Skeletal muscle satellite cell (primary cell): ENCODE measurements around the gene CREB5.

ENCODE experiments used
- H3K27me3 ChIP-seq: 2 replicates; pipeline ENCODE4 v1.7.0; 2013; ENCODE audit warnings: low read length; ENCODE audit not compliant: control insufficient read depth, insufficient read depth
- H3K36me3 ChIP-seq: 2 replicates; pipeline ENCODE4 v1.7.0; 2013; ENCODE audit warnings: mild to moderate bottlenecking, control low read depth, low read length; ENCODE audit not compliant: insufficient read depth
- H3K4me1 ChIP-seq: 2 replicates; pipeline ENCODE4 v1.7.0; 2013; ENCODE audit warnings: low read length; ENCODE audit not compliant: control insufficient read depth, insufficient read depth
- H3K4me2 ChIP-seq: 2 replicates; pipeline ENCODE4 v1.7.0; 2013; ENCODE audit warnings: mild to moderate bottlenecking, low read length
- H3K4me3 ChIP-seq: 2 replicates; pipeline ENCODE4 v1.7.0; 2013; ENCODE audit warnings: low read length
- H3K9ac ChIP-seq: 2 replicates; pipeline ENCODE4 v1.7.0; 2013; ENCODE audit warnings: mild to moderate bottlenecking, low read depth, low read length, moderate library complexity
- H3K9me3 ChIP-seq: replicated peaks from 2 replicates; pipeline ENCODE4 v1.7.0; 2013; ENCODE audit warnings: mild to moderate bottlenecking, control low read depth, low read length

CREB5 gene

GRCh38 chr7:28767356-28767755 is 355.0 kb downstream of the CREB5 start:
- Histone ChIP-seq H3K36me3 (no peaks in the 10 kb centered on the region), H3K9ac (no peak overlapping the region), H3K4me2 (no peak overlapping the region), H3K27me3 (no peaks in the 10 kb centered on the region), H3K4me1 (peaks cover 20% of the 10 kb centered on the region), H3K4me3 (no peak overlapping the region), H3K9me3 (no peaks in the 10 kb centered on the region)

GRCh38 chr7:28768577-28769147 is 356.3 kb downstream of the CREB5 start:
- Histone ChIP-seq H3K9me3 (no peaks in the 10 kb centered on the region), H3K4me1 (peaks cover 20% of the 10 kb centered on the region), H3K9ac (no peak overlapping the region)

GRCh38 chr7:28771906-28772622 is 359.7 kb downstream of the CREB5 start:
- no peak overlapping the region for H3K9ac ChIP-seq
- no peak overlapping the region for H3K4me3 ChIP-seq
- H3K9me3 ChIP-seq = no peaks in the 10 kb centered on the region
- no peaks in the 10 kb centered on the region for H3K27me3 ChIP-seq
- no peak overlapping the region for H3K4me2 ChIP-seq
- no peaks in the 10 kb centered on the region for H3K36me3 ChIP-seq
- H3K4me1 ChIP-seq = peaks cover 22% of the 10 kb centered on the region

More at GRCh38 chr7:28768577-28769147, 356.3 kb downstream of the CREB5 start:
- no peaks in the 10 kb centered on the region for H3K36me3 ChIP-seq
- no peak overlapping the region for H3K4me3 ChIP-seq
- no peaks in the 10 kb centered on the region for H3K27me3 ChIP-seq
- no peak overlapping the region for H3K4me2 ChIP-seq

GRCh38 chr7:28773423-28774145 is 361.3 kb downstream of the CREB5 start:
- Histone ChIP-seq H3K4me3 (no peak overlapping the region), H3K9ac (no peak overlapping the region), H3K27me3 (no peaks in the 10 kb centered on the region), H3K4me1 (peaks cover 17% of the 10 kb centered on the region), H3K9me3 (no peaks in the 10 kb centered on the region), H3K4me2 (no peak overlapping the region), H3K36me3 (no peaks in the 10 kb centered on the region)

GRCh38 chr7:28774261-28774988 is 362.1 kb downstream of the CREB5 start:
- H3K4me3 ChIP-seq = no peak overlapping the region
- peak overlapping the region; percentile 0 for H3K4me2 ChIP-seq
- H3K27me3 ChIP-seq = no peaks in the 10 kb centered on the region
- no peaks in the 10 kb centered on the region for H3K9me3 ChIP-seq
- H3K9ac ChIP-seq = no peak overlapping the region
- peaks cover 18% of the 10 kb centered on the region for H3K4me1 ChIP-seq
- no peaks in the 10 kb centered on the region for H3K36me3 ChIP-seq

- peaks cover 19% of the 10 kb centered on the region for H3K4me1 ChIP-seq
Observed at GRCh38 chr7:28776463-28777157, 364.3 kb downstream of the CREB5 start.

GRCh38 chr7:28778786-28779185 is 366.5 kb downstream of the CREB5 start:
- Histone ChIP-seq H3K4me3 (no peak overlapping the region), H3K4me1 (peaks cover 19% of the 10 kb centered on the region), H3K36me3 (no peaks in the 10 kb centered on the region), H3K4me2 (no peak overlapping the region), H3K9ac (no peak overlapping the region), H3K27me3 (no peaks in the 10 kb centered on the region), H3K9me3 (no peaks in the 10 kb centered on the region)

More at GRCh38 chr7:28776463-28777157, 364.3 kb downstream of the CREB5 start:
- Histone ChIP-seq H3K9ac (no peak overlapping the region), H3K36me3 (no peaks in the 10 kb centered on the region), H3K4me3 (no peak overlapping the region), H3K27me3 (no peaks in the 10 kb centered on the region), H3K9me3 (no peaks in the 10 kb centered on the region), H3K4me2 (no peak overlapping the region)

GRCh38 chr7:28779954-28780353 is 367.6 kb downstream of the CREB5 start:
- Histone ChIP-seq H3K4me3 (no peak overlapping the region), H3K9me3 (no peaks in the 10 kb centered on the region), H3K27me3 (no peaks in the 10 kb centered on the region), H3K9ac (no peak overlapping the region), H3K4me2 (no peak overlapping the region), H3K4me1 (peaks cover 13% of the 10 kb centered on the region), H3K36me3 (no peaks in the 10 kb centered on the region)

GRCh38 chr7:28782362-28782761 is 370.0 kb downstream of the CREB5 start:
- Histone ChIP-seq H3K4me1 (peaks cover 13% of the 10 kb centered on the region), H3K36me3 (no peaks in the 10 kb centered on the region), H3K9ac (no peak overlapping the region), H3K27me3 (no peaks in the 10 kb centered on the region), H3K4me3 (no peak overlapping the region), H3K4me2 (no peak overlapping the region), H3K9me3 (no peaks in the 10 kb centered on the region)

- no peaks in the 10 kb centered on the region for H3K36me3 ChIP-seq
- H3K9ac ChIP-seq = no peak overlapping the region
- H3K4me2 ChIP-seq = no peak overlapping the region
- peaks cover 3% of the 10 kb centered on the region for H3K4me1 ChIP-seq
- H3K27me3 ChIP-seq = no peaks in the 10 kb centered on the region
- H3K4me3 ChIP-seq = no peak overlapping the region
- no peaks in the 10 kb centered on the region for H3K9me3 ChIP-seq
Observed at GRCh38 chr7:28784171-28784902, 372.0 kb downstream of the CREB5 start.
